Measurements from ENCODE around the gene CD164.

Gene CD164

DNA sequence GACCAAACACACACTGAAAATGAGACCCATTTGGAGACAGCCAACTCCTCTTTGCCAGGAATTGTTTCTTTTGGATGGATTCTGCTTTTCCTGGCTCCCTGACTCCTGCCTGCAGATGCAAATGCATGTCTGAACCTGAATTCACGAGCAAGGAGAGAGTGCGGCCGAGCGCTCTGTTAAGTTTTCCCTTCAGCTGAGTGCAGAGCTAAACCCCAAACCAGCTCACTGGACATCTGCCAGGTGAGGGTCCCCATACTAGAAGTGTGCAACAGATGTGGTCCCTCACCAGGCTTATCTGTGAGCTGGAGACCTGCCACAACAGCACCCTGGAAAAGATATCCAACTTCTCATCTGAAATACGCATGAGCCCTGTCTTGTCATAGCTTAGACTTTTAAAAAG is 59.0 kb downstream of the CD164 start:
- TF ChIP-seq CTCF (IDR thresholded peaks at IDR 0.05), result no peak
- Histone ChIP-seq H3K9ac (no peak overlapping the region), H3K27ac (no peak overlapping the region), H3K36me3 (ENCODE audit: control insufficient read depth, insufficient read depth, low read length) (no peaks in the 10 kb centered on the region), H3K4me2 (ENCODE audit: low read length) (no peak overlapping the region), H3K9me3 (ENCODE audit: control insufficient read depth, low read length) (no peaks in the 10 kb centered on the region), H3K4me1 (no peaks in the 10 kb centered on the region), H3K79me2 (no peaks in the 10 kb centered on the region), H2AFZ (no peak overlapping the region), H3K27me3 (ENCODE audit: control insufficient read depth, insufficient read depth, low read length) (no peaks in the 10 kb centered on the region), H3K4me3 (ENCODE audit: low read depth, low read length) (no peak overlapping the region)

DNA sequence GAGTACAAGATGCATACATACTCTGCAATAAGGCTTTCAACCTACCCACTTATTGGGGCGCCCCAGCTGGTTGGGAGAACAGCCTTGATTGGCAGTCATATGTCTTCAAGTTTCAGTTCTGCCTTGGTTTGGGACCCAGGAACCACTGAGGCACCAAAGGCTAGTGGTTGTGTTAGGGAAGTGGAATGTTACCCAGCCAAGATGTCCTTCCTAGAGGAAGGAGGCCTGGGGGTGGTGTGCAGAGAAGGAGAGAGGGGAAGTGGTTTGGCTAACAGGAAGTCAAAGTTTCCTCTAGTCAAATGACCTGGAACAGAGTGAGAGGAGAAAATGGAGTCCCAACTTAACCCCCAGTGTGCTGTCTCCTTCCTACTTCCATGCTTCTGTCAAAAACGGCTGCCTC is 59.4 kb downstream of the CD164 start:
- Histone ChIP-seq H3K79me2 (no peaks in the 10 kb centered on the region), H3K9me3 (ENCODE audit: control insufficient read depth, low read length) (no peaks in the 10 kb centered on the region), H3K4me3 (ENCODE audit: low read depth, low read length) (no peak overlapping the region), H3K9ac (no peak overlapping the region), H3K4me2 (ENCODE audit: low read length) (no peak overlapping the region), H3K27ac (no peak overlapping the region), H3K36me3 (ENCODE audit: control insufficient read depth, insufficient read depth, low read length) (no peaks in the 10 kb centered on the region), H3K27me3 (ENCODE audit: control insufficient read depth, insufficient read depth, low read length) (no peaks in the 10 kb centered on the region), H2AFZ (no peak overlapping the region), H3K4me1 (no peaks in the 10 kb centered on the region)
- TF ChIP-seq CTCF (IDR thresholded peaks at IDR 0.05), result no peak

GRCh38 chr6:109321752-109322151 is 60.5 kb downstream of the CD164 start:
- H3K27ac ChIP-seq, result no peak overlapping the region
- H3K4me3 ChIP-seq (ENCODE audit: low read depth, low read length), result no peak overlapping the region
- H3K9me3 ChIP-seq (ENCODE audit: control insufficient read depth, low read length), result no peaks in the 10 kb centered on the region
- H2AFZ ChIP-seq, result no peak overlapping the region
- H3K27me3 ChIP-seq (ENCODE audit: control insufficient read depth, insufficient read depth, low read length), result no peaks in the 10 kb centered on the region
- no peak for TF ChIP-seq CTCF (IDR thresholded peaks at IDR 0.05)
- no peaks in the 10 kb centered on the region for H3K4me1 ChIP-seq
- H3K36me3 ChIP-seq (ENCODE audit: control insufficient read depth, insufficient read depth, low read length), result no peaks in the 10 kb centered on the region
- H3K4me2 ChIP-seq (ENCODE audit: low read length), result no peak overlapping the region
- H3K9ac ChIP-seq, result no peak overlapping the region
- H3K79me2 ChIP-seq, result no peaks in the 10 kb centered on the region

- H2AFZ ChIP-seq, result no peak overlapping the region
- H3K79me2 ChIP-seq, result no peaks in the 10 kb centered on the region
- H3K9ac ChIP-seq, result no peak overlapping the region
- H3K27me3 ChIP-seq (ENCODE audit: control insufficient read depth, insufficient read depth, low read length), result no peaks in the 10 kb centered on the region
- H3K9me3 ChIP-seq (ENCODE audit: control insufficient read depth, low read length), result no peaks in the 10 kb centered on the region
- H3K4me2 ChIP-seq (ENCODE audit: low read length), result no peak overlapping the region
- no peak overlapping the region for H3K27ac ChIP-seq
- TF ChIP-seq CTCF (IDR thresholded peaks at IDR 0.05), result no peak
- H3K4me3 ChIP-seq (ENCODE audit: low read depth, low read length), result no peak overlapping the region
- no peaks in the 10 kb centered on the region for H3K36me3 ChIP-seq (ENCODE audit: control insufficient read depth, insufficient read depth, low read length)
- no peaks in the 10 kb centered on the region for H3K4me1 ChIP-seq
These were observed 62.2 kb downstream of the CD164 start for GRCh38 chr6:109320072-109320471.

DNA sequence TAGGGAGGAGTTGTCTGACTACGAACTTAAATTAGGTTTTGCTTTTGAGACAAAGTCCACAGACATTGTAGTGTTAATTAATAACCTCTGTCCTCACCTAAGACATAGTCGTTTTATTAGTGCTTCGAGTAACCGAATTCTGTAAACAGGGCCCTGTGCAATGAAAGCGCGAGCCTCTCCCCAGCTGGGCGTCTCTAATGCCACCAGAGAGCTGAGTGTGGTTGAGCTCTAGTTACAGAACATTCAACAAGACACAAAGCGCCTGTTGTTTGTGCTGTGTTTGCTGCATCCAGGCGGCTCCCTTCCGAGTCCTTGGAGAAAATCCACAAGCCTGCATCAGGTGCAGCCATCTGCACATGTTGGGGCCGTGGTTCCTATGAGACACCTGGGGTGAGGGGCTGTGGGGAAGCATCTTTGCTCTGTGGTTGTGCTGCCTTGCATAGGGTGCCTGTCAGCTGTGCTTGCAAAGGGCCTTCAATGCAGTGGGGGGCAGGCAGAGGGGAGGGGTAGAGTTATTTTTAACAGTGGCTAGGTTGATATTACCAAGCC is 63.9 kb downstream of the CD164 start:
- no peaks in the 10 kb centered on the region for H3K36me3 ChIP-seq (ENCODE audit: control insufficient read depth, insufficient read depth, low read length)
- H3K9me3 ChIP-seq (ENCODE audit: control insufficient read depth, low read length), result no peaks in the 10 kb centered on the region
- H3K4me2 ChIP-seq (ENCODE audit: low read length), result no peak overlapping the region
- no peak for TF ChIP-seq CTCF (IDR thresholded peaks at IDR 0.05)
- no peaks in the 10 kb centered on the region for H3K79me2 ChIP-seq
- H3K27ac ChIP-seq, result no peak overlapping the region
- H3K9ac ChIP-seq, result no peak overlapping the region
- no peaks in the 10 kb centered on the region for H3K27me3 ChIP-seq (ENCODE audit: control insufficient read depth, insufficient read depth, low read length)
- no peaks in the 10 kb centered on the region for H3K4me1 ChIP-seq
- no peak overlapping the region for H3K4me3 ChIP-seq (ENCODE audit: low read depth, low read length)
- H2AFZ ChIP-seq, result no peak overlapping the region

Data from parathyroid adenoma (tissue), 2 donors.